Measurements from ENCODE around the gene TAF11L14.
"Not testable (repeated sequence)": the region's sequence is repeated elsewhere in the genome, so short reads cannot be mapped to it uniquely, and the experiment has no call there.

Gene TAF11L14

DNA sequence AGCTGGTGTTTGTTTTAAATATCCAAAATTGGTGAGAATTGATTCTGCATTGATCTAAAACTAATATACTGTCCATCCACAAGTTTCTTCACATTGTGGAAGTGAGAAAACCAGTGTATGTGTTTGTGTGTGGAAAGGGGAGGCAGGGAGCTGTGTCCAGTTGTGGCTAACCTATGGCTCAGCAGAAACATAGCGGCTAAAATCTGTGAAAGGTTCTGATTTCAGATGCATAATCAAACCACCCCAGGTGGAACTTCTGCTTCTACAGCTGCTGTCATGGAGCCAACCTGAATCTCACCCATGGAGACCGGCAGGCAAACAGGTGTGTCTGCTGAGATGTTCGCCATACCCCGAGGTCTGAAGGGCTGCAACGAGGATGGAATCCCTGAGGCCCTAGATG is at the start of gene TAF11L14:
Gene TAF11L14 (plus strand): TSS at position 301 of the 400 bp plus-strand sequence.
- no peak for DNase-seq (ENCODE audit: low read depth in 2 of 2)

DNA sequence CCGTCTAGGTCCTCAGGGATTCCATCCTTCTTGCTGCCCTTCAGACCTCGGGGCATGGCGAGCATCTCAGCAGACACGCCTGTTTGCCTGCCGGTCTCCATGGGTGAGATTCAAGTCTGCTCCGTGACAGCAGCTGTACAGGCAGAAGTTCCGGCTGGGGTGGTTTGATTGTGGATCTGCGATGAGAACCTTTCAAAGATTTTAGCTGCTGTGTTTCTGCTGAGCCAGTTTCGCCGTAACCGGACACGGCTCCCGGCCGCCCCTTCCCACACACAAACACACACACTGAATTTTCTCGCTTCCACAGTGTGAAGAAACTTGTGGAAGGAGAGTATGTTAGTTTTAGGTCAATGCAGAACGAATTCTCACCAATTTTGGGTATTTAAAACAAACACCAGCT is 48.6 kb upstream of the TAF11L14 start, which contains the start of gene TAF11L7:
Gene TAF11L7 (minus strand): TSS at position 101 of the 400 bp plus-strand sequence.
- DNase-seq (ENCODE audit: low read depth in 2 of 2): not testable (repeated sequence)

DNA sequence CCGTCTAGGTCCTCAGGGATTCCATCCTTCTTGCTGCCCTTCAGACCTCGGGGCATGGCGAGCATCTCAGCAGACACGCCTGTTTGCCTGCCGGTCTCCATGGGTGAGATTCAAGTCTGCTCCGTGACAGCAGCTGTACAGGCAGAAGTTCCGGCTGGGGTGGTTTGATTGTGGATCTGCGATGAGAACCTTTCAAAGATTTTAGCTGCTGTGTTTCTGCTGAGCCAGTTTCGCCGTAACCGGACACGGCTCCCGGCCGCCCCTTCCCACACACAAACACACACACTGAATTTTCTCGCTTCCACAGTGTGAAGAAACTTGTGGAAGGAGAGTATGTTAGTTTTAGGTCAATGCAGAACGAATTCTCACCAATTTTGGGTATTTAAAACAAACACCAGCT is 43.4 kb upstream of the TAF11L14 start, which contains the start of gene TAF11L8:
Gene TAF11L8 (minus strand): TSS at position 101 of the 400 bp plus-strand sequence.
- not testable (repeated sequence) for DNase-seq (ENCODE audit: low read depth in 2 of 2)

DNA sequence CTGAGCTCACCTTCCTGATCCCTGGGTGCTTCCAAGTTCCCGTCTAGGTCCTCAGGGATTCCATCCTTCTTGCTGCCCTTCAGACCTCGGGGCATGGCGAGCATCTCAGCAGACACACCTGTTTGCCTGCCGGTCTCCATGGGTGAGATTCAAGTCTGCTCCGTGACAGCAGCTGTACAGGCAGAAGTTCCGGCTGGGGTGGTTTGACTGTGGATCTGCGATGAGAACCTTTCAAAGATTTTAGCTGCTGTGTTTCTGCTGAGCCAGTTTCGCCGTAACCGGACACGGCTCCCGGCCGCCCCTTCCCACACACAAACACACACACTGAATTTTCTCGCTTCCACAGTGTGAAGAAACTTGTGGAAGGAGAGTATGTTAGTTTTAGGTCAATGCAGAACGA is 40.0 kb upstream of the TAF11L14 start, which contains the start of gene TAF11L9:
Gene TAF11L9 (minus strand): TSS at position 140 of the 400 bp plus-strand sequence.
- DNase-seq (ENCODE audit: low read depth in 2 of 2): not testable (repeated sequence)

DNA sequence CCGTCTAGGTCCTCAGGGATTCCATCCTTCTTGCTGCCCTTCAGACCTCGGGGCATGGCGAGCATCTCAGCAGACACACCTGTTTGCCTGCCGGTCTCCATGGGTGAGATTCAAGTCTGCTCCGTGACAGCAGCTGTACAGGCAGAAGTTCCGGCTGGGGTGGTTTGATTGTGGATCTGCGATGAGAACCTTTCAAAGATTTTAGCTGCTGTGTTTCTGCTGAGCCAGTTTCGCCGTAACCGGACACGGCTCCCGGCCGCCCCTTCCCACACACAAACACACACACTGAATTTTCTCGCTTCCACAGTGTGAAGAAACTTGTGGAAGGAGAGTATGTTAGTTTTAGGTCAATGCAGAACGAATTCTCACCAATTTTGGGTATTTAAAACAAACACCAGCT is 36.5 kb upstream of the TAF11L14 start, which contains the start of gene TAF11L10:
Gene TAF11L10 (minus strand): TSS at position 101 of the 400 bp plus-strand sequence.
- DNase-seq (ENCODE audit: low read depth in 2 of 2): not testable (repeated sequence)

DNA sequence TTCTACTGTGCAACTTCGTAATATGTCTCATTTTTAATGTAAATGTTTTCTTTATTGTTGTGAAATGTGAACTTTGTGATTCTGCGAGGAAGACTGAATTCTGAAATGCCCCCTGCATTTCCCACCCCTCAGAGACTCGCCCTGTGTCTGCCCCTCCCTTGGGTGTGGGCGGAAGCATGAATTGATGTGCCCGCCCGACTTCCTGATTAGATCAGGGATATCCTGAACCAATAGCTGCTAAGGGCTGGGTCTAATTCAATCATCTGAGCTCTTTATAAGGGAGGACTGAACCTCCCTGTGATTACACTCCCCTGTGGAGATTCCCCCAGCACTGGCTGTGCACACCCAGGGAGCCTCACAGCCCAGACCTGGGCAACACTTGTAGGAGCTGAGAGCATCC is 30.4 kb upstream of the TAF11L14 start, which contains the start of gene TAF11L11:
Gene TAF11L11 (plus strand): TSS at position 304 of the 400 bp plus-strand sequence.
- not testable (repeated sequence) for DNase-seq (ENCODE audit: low read depth in 2 of 2)

DNA sequence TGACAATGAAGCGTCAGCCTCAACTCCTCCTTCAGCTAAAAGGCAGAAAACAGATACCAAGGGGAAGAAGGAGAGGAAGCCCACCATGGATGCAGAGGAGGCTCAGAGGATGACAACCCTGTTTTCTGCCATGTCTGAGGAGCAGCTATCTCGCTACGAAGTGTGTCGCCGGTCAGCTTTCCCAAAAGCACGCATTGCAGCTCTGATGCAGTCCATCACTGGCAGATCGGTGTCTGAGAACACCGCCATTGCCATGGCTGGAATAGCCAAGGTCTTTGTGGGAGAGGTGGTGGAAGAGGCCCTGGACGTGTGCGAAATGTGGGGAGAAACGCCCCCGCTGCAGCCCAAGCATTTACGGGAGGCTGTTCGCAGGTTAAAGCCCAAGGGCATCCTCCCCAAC is 29.3 kb upstream of the TAF11L14 start:
- no peak for DNase-seq (ENCODE audit: low read depth in 2 of 2)

DNA sequence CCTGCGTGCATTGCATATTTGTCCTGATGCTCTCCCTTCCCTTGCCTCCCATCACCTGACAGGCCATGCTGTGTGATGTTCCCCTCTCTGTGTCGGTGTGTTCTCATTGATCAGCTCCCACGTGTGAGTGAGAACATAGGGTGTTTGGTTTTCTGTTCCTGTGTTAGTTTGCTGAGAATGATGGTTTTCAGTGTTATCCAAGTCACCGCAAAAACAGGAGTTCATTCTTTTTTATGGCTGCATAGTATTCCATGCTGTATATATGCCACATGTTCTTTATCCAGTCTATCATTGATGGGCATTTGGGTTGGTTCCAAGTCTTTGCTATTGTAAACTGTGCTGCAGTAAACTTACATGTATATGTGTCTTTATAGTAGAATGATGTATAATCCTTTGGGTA is 26.8 kb upstream of the TAF11L14 start:
- DNase-seq (ENCODE audit: low read depth in 2 of 2): not testable (repeated sequence)

DNA sequence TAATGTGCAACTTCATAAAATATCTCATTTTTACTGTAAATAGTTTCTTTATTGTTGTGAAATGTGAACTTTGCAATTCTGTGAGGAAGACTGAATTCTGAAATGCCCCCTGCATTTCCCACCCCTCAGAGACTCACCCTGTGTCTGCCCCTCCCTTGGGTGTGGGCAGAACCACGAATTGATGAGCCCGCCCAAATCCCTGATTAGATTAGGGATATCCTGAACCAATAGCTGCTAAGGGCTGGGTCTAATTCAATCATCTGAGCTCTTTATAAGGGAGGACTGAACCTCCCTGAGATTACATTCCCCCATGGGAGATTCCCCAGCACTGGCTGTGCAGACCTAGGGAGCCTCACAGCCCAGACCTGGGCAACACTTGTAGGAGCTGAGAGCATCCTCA is 24.2 kb upstream of the TAF11L14 start, which contains the start of gene TAF11L12:
Gene TAF11L12 (plus strand): TSS at position 301 of the 400 bp plus-strand sequence.
- not testable (repeated sequence) for DNase-seq (ENCODE audit: low read depth in 2 of 2)

DNA sequence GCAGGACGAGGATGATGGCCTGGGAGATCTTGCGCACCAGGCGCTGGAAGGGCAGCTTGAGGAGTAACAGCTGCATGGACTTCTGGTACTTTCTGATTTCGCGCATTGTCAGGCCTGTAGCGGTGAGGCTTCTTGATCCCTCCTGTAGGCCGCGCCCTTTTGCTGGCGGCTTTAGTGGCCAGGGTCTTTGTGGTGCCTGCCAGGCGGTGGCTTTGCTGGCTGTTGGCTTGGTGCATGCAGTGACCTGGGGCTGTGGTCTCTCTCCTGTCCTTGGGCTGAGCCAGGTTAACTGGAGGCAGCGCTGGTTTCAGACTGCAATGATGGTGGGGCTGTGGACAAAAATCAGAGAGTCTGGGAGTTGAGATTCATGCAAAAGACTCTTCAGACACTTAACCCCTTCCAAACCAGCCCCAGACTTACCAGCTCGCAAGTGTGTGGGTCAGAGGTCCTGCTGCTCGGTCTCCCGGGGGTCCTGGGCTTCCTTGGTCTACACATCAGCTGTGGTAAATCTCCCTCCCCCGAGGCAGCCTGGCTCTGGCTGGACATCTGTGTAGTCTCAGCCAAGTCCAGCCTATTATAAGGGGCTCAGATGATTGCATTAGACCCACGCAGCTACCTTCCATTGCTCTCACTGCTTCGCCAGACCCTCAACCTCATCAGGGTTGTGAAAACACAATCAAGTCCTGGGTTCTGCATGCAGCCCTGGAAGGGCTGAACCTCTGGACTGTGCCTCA is 19.2 kb upstream of the TAF11L14 start:
- no peak for DNase-seq (ENCODE audit: low read depth in 2 of 2)

DNA sequence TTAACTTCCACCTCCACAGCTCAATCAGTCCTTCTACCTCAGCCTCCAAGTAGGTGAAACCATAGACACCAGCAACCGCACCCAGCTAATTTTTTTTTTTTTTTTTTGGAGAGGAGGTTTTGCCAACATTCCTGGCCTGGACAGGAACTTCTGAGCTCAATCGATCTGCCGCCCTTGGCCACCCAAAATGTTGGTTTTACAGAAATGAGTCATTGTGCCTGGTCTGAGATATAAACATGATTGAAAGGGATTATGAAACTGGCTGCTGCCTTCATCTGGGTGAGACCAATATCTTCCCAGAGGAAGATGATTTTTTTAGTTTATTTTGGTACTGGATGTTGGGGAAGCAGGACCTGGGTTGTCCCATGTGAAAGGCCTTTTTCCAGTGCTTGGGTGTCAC is 14.9 kb upstream of the TAF11L14 start:
- DNase-seq (ENCODE audit: low read depth in 2 of 2): no peak

DNA sequence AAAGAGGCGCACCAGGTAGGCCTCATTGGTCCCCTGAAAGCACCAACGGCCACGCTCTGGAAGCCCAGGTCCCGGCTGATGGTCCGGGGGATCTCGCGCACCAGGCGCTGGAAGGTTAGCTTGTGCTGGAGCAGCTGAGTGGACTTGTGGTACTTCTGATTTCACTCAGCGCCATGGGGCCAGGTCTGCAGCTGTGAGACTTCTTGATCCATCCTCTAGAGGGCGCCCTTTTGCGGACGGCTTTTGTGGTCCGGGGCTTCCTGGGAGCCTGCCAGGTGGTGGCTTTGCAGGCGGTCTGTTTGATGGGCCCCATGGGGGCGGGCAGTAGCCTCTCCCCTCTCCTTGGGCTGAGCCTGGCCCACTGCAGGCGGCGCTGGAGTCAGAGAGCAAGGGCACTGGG is 13.6 kb upstream of the TAF11L14 start:
- no peak for DNase-seq (ENCODE audit: low read depth in 2 of 2)

DNA sequence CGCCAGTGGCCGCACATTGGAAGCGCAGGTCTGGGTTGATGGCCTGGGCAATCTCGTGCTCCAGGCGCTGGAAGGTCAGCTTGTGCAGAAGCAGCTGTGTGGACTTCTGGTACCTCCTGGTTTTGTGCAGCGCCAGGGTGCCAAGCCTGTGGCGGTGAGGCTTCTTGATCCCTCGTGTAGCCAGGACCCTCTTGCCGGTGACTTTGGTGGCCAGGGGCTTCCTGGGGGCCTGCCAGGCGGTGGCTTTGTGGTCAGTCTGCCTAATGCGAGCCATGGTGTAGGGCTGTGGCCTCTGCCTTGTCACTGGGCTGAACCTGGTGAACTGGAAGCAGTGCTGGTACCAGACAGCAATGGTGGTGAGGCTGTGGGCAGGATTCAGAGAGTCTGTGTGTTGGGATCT is 8.6 kb upstream of the TAF11L14 start:
- no peak for DNase-seq (ENCODE audit: low read depth in 2 of 2)

DNA sequence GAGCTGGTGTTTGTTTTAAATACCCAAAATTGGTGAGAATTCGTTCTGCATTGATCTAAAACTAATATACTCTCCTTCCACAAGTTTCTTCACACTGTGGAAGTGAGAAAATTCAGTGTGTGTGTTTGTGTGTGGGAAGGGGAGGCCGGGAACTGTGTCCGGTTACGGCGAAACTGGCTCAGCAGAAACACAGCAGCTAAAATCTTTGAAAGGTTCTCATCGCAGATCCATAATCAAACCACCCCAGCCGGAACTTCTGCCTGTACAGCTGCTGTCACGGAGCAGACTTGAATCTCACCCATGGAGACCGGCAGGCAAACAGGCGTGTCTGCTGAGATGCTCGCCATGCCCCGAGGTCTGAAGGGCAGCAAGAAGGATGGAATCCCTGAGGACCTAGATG is 2.5 kb upstream of the TAF11L14 start, which contains the start of gene TAF11L13:
Gene TAF11L13 (plus strand): TSS at position 301 of the 400 bp plus-strand sequence.
- not testable (repeated sequence) for DNase-seq (ENCODE audit: low read depth in 2 of 2)

DNA sequence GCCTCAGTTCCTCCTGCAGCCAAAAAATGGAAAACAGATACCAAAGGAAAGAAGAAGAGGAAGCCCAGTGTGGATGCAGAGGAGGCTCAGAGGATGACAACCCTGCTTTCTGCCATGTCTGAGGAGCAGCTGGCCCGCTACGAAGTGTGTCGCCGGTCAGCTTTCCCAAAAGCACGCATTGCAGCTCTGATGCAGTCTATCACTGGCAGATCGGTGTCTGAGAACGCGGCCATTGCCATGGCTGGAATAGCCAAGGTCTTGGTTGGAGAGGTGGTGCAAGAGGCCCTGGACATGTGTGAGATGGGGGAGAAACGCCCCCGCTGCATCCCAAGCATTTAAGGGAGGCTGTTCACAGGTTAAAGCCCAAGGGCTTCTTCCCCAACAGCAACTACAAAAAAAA is 15.0 kb downstream of the TAF11L14 start:
- DNase-seq (ENCODE audit: low read depth in 2 of 2): not testable (repeated sequence)

DNA sequence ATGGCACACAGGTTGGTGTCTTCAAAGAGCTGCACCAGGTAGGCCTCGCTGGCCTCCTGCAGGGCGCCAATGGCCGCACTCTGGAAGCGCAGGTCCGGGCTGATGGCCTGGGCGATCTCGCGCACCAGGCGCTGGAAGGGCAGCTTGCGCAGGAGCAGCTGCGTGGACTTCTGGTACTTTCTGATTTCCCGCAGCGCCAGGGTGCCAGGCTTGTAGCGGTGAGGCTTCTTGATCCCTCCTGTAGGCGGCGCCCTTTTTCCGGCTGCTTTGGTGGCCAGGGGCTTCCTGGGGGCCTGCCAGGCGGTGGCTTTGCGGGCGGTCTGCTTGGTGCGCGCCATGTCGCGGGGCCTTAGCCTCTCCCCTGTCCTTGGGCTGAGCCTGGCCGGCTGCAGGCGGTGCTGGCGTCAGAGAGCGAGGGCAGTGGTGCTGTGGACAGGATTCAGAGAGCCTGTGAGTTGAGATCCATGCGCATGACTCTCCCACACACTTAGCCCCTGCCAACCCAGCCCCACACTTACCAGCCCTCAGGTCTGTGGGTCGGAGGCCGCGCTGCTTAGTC is 21.0 kb downstream of the TAF11L14 start:
- not testable (repeated sequence) for DNase-seq (ENCODE audit: low read depth in 2 of 2)

DNA sequence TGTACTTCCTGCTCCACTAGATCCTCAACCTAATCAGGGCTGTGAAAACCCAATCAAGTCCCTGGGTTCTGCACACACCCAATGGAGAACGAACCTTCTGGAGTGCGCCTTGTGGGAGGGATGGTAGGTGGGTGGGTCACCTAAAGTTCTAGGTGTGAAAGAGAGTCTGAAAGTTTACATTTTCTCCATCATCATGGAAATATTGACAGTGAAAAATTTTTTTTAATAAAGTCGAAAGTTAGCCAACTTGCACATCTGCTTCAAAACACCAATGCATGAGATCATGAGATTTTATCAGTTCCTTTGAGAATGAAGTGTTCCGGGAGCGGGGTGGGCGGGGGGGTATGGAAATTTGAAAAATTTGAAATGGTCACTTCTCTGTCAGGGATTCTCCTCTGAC is 21.7 kb downstream of the TAF11L14 start:
- DNase-seq (ENCODE audit: low read depth in 2 of 2): no peak

DNA sequence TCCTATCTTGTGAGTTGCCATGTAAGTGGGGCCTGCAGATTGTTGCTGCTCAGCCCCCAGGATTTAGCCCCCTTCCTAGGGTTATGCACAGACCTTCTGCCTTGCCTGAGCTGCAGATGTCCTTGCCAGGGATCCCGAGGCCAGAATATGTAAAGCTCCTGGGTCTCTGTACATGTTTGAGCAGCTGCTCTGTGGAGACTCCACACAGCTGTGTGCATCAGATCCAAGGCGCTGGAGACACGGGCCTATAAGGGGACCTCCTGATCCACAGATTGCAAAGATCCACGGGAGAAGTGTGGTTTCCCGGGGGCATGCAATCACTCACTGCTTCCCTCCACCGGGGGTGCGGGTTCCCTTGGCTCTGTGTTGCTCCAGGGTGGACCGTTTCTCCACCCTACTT is 28.9 kb downstream of the TAF11L14 start:
- no peak for DNase-seq (ENCODE audit: low read depth in 2 of 2)

DNA sequence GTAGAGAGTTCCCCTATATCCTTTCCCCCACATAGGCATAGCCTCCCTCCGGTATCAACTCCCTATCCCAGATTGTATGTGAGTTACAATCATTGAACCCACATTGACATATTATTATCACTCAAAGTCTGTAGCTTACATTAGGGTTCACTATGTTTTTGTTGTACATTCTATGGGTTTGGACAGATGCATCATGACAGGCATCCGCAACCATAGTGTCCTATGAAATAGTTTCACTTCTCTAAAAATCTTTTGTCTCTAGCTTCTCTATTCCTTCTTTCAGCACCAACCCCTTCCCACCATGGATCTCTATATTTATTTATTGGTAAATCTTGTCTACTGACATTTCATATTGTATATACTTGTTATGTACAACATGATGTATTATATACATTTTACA is 31.6 kb downstream of the TAF11L14 start:
- no peak for DNase-seq (ENCODE audit: low read depth in 2 of 2)

DNA sequence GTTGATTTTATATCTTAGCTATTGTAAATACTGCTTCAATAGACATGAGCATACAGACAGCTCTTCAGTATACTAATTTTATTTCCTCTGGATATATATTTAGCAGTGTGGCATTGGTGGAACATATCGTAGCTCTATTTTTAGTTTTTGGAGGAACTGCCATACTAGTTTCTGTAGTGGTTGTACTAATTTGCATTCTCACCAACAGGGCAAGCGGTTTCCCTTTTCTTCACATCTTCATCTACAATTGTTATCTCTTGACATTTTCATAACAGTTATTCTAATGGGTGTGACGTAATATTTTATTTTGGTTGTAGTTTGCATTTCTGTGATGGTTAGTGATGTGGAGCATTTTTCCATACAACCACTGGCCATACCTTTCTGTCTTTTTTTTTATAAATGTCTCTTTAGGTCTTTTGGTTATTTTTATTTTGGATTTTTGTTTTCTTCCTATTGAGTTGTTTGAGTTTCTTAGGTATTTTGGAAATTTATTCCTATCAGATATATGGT is 32.5 kb downstream of the TAF11L14 start:
- no peak for DNase-seq (ENCODE audit: low read depth in 2 of 2)

DNA sequence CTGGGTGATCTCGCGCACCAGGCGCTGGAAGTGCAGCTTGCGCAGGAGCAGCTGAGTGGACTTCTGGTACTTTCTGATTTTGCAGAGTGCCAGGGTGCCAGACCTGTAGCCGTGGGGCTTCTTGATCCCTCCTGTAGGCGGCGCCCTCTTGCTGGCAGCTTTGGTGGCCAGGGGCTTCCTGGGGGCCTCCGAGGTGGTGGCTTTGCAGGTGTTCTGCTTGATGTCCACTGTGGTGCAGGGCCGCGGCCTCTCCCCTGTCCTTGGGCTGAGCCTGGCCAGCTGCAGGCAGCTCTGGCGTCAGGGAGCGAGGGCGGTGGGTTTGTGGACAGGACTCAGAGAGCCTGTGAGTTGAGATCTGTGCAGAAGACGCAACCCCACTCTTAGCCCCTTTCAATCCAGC is 36.1 kb downstream of the TAF11L14 start:
- no peak for DNase-seq (ENCODE audit: low read depth in 2 of 2)

DNA sequence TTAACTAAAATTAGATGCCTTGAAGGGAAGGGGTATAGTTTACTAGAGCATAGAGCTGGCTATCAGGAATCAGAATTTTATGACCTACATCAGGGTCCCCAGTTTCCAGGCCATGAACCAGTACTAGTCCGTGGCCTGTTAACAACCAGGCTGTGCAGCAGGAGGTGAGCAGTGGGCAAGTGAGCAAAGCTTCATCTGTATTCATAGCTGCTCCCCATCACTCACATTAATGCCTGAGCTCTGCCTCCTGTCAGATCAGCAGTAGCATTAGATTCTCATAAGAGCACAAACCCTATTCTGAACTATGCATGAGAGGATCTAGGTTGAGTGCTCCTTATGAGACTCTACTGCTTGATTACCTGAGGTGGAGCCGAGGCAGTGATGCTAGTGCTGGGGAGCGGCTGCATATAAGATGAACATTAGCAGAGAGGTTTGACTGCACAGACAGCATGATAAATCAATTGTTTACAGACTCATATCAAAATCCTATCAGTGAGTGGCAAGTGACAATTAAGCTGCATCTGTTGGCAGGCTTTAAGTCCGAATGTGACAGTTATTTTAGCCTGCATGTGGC is 44.6 kb downstream of the TAF11L14 start:
- no peak for DNase-seq (ENCODE audit: low read depth in 2 of 2)
